ENCODE data around the gene PDE4D.

- TF ChIP-seq ZNF274 (IDR thresholded peaks at IDR 0.05; ENCODE audit: low read depth, low read length) (no peak), SUZ12 (IDR thresholded peaks at IDR 0.05; ENCODE audit: extremely low read depth, insufficient read depth, insufficient read length) (no peak)
These were observed 866.2 kb downstream of the PDE4D start for GRCh38 chr5:59027145-59027907.

All from NT2/D1 (cell line).